Calu3 (cell line): ENCODE data around the gene NMNAT3. TPM values are rescaled to one million over a fixed set of nuclear protein-coding genes. Genes with fewer than 3 reads are reported as not detected.

Experiments
- BruUV-seq: library from RNA; stranded (reverse); fragments of 400-500 nt; replicated peaks from 2 replicates; lab custom pipeline; 2021; lab: Mats Ljungman, UMichigan
- CTCF ChIA-PET: fragments of 300-600 bp; sonication (Branson Sonifier 250); formaldehyde crosslinking; loops from one replicate; lab custom pipeline; 2022; ENCODE audit warnings: antibody characterized with exemption; lab: Charles Lee
- DNase-seq: peaks from one replicate; pipeline ENCODE4 v3.0.0; 2022
- H3K27ac Mint-ChIP-seq: one replicate; pipeline ENCODE4 v1.8.0; 2022; ENCODE audit warnings: mixed read lengths; ENCODE audit not compliant: unreplicated experiment
- H3K27me3 Mint-ChIP-seq: one replicate; pipeline ENCODE4 v1.8.0; 2022; ENCODE audit warnings: mixed read lengths; ENCODE audit not compliant: unreplicated experiment
- H3K36me3 Mint-ChIP-seq: one replicate; pipeline ENCODE4 v1.8.0; 2022; ENCODE audit warnings: mild to moderate bottlenecking, moderate library complexity, mixed read lengths; ENCODE audit not compliant: insufficient read depth, unreplicated experiment
- H3K4me1 Mint-ChIP-seq: one replicate; pipeline ENCODE4 v1.8.0; 2022; ENCODE audit warnings: mild to moderate bottlenecking, low read depth, mixed read lengths; ENCODE audit not compliant: unreplicated experiment
- H3K4me3 Mint-ChIP-seq: one replicate; pipeline ENCODE4 v1.8.0; 2022; ENCODE audit warnings: mild to moderate bottlenecking, low read depth, moderate library complexity, mixed read lengths; ENCODE audit not compliant: unreplicated experiment
- H3K9me3 Mint-ChIP-seq: one replicate; pipeline ENCODE4 v1.8.0; 2022; ENCODE audit warnings: low read depth, mixed read lengths; ENCODE audit not compliant: unreplicated experiment
- CTCF ChIP-seq: fragments of 200-600 bp; IDR thresholded peaks from one replicate; pipeline ENCODE4 v1.8.0; 2022; ENCODE audit warnings: antibody characterized with exemption; ENCODE audit not compliant: unreplicated experiment
- intact Hi-C: fragments of 100-400 bp; cut with micrococcal nuclease; formaldehyde crosslinking; loops from one replicate; pipeline ENCODE4 v1.10.0; 2022; ENCODE audit not compliant: unreplicated experiment
- total RNA-seq: library from RNA; stranded (reverse); gene quantifications from 2 replicates; pipeline ENCODE4 v1.2.3, GENCODE V29; 2022

NMNAT3 gene
- total RNA-seq, 1 experiment from 2014 or later: 7.2 TPM

- intact Hi-C loops: no loop called here
- Mint-ChIP-seq H3K4me3 (no peak overlapping the region), H3K27me3 (peaks cover 38% of the 10 kb centered on the region), H3K36me3 (no peaks in the 10 kb centered on the region), H3K27ac (no peak overlapping the region), H3K4me1 (no peaks in the 10 kb centered on the region), H3K9me3 (no peaks in the 10 kb centered on the region)
- no TSS peak for BruUV-seq
- no peak for DNase-seq
- CTCF ChIA-PET: interaction anchor here (0.7 kb wide), 1 partner anchor 85 kb away, joined by 4 read pairs; no protein-coding TSS in a partner anchor
- no peak for TF ChIP-seq CTCF
These were observed 13.8 kb upstream of the NMNAT3 start for GRCh38 chr3:139691619-139692018.

- no peak for TF ChIP-seq CTCF
- no peak for DNase-seq
- BruUV-seq: no TSS peak
- H3K4me3 Mint-ChIP-seq: no peak overlapping the region
- no peaks in the 10 kb centered on the region for H3K36me3 Mint-ChIP-seq
- no peaks in the 10 kb centered on the region for H3K4me1 Mint-ChIP-seq
- H3K9me3 Mint-ChIP-seq: no peaks in the 10 kb centered on the region
- no peak overlapping the region for H3K27ac Mint-ChIP-seq
- CTCF ChIA-PET: no interaction called here
- peaks cover 56% of the 10 kb centered on the region for H3K27me3 Mint-ChIP-seq
- intact Hi-C loops: no loop called here
These were observed 12.0 kb upstream of the NMNAT3 start for GRCh38 chr3:139689708-139690228.

- BruUV-seq: no TSS peak
- Mint-ChIP-seq H3K36me3 (no peaks in the 10 kb centered on the region), H3K9me3 (no peaks in the 10 kb centered on the region), H3K4me3 (no peak overlapping the region), H3K27ac (no peak overlapping the region), H3K27me3 (peaks cover 63% of the 10 kb centered on the region), H3K4me1 (no peaks in the 10 kb centered on the region)
- CTCF ChIA-PET: no interaction called here
- no peak for DNase-seq
- intact Hi-C loops: no loop called here
- TF ChIP-seq CTCF: no peak
These were observed 11.3 kb upstream of the NMNAT3 start for GRCh38 chr3:139689122-139689521.

GRCh38 chr3:139687431-139687830 is 9.7 kb upstream of the NMNAT3 start:
- Mint-ChIP-seq H3K4me1 (no peaks in the 10 kb centered on the region), H3K4me3 (no peak overlapping the region), H3K9me3 (no peaks in the 10 kb centered on the region), H3K36me3 (no peaks in the 10 kb centered on the region), H3K27ac (no peak overlapping the region), H3K27me3 (peaks cover 73% of the 10 kb centered on the region)
- TF ChIP-seq CTCF: no peak
- BruUV-seq: no TSS peak
- DNase-seq: no peak
- intact Hi-C loops: no loop called here
- CTCF ChIA-PET: no interaction called here
